Stromal cell of bone marrow (primary cell): Measurements from ENCODE around the gene FAM168A.

Experiments used
- DNase-seq: peaks from one replicate; pipeline ENCODE4 v3.0.0-alpha.2; 2012; ENCODE audit warnings: low read depth

FAM168A gene

GRCh38 chr11:73387594-73388264 lies 210.2 kb downstream of the FAM168A start:
- DNase-seq = no peak

- no peak for DNase-seq
These were observed 211.4 kb downstream of the FAM168A start for GRCh38 chr11:73386546-73386945.

GRCh38 chr11:73386016-73386415 lies 211.9 kb downstream of the FAM168A start:
- DNase-seq = no peak

- no peak for DNase-seq
These were observed 212.8 kb downstream of the FAM168A start for GRCh38 chr11:73384872-73385689.

GRCh38 chr11:73384531-73384871 lies 213.4 kb downstream of the FAM168A start:
- DNase-seq = no peak

GRCh38 chr11:73384125-73384441 lies 213.8 kb downstream of the FAM168A start:
- DNase-seq = no peak

GRCh38 chr11:73383249-73384124 lies 214.4 kb downstream of the FAM168A start:
- no peak for DNase-seq

- no peak for DNase-seq
These were observed 215.2 kb downstream of the FAM168A start for GRCh38 chr11:73382747-73383146.

- no peak for DNase-seq
These were observed 215.7 kb downstream of the FAM168A start for GRCh38 chr11:73382183-73382582.

GRCh38 chr11:73381589-73381988 lies 216.3 kb downstream of the FAM168A start:
- no peak for DNase-seq

GRCh38 chr11:73380897-73381410 lies 217.0 kb downstream of the FAM168A start:
- DNase-seq = no peak

GRCh38 chr11:73380331-73380730 lies 217.6 kb downstream of the FAM168A start:
- DNase-seq = no peak

- DNase-seq = no peak
These were observed 218.6 kb downstream of the FAM168A start for GRCh38 chr11:73379189-73379880.

GRCh38 chr11:73376803-73377629 lies 220.9 kb downstream of the FAM168A start:
- DNase-seq = peak; percentile 50

- DNase-seq = peak; percentile 75
These were observed 221.6 kb downstream of the FAM168A start, which contains the start of gene RELT for GRCh38 chr11:73376160-73376802. Gene RELT (plus strand): TSS chr11:73376399. CDS start chr11:73389137, 12,738 bp downstream.

GRCh38 chr11:73375830-73376159 lies 222.1 kb downstream of the FAM168A start:
- DNase-seq = no peak

GRCh38 chr11:73374151-73374550 lies 223.8 kb downstream of the FAM168A start:
- DNase-seq = no peak

- no peak for DNase-seq
These were observed 225.4 kb downstream of the FAM168A start for GRCh38 chr11:73372375-73372993.

GRCh38 chr11:73367482-73368024 lies 230.4 kb downstream of the FAM168A start:
- DNase-seq = no peak

GRCh38 chr11:73366953-73367352 lies 231.0 kb downstream of the FAM168A start:
- DNase-seq = no peak
